Tibial artery (tissue), 4 donors: Measurements from ENCODE around the gene CERS6.
"Not testable (repeated sequence)": the region's sequence is repeated elsewhere in the genome, so short reads cannot be mapped to it uniquely, and the experiment has no call there.

ENCODE experiments used
- DNase-seq, 2 donors: peaks; one replicate each; pipeline ENCODE4 v3.0.0-alpha.2; 2019
- H3K27ac ChIP-seq, 2 donors: fragments of 200-600 bp; sonication (generic) in 1 of 2; 1 replicate in 1 of 2; 2 replicates in 1 of 2; pipeline ENCODE4 v1.5.1; 2018 to 2019; ENCODE audit warnings: mild to moderate bottlenecking in 1 of 2
- H3K27me3 ChIP-seq, 2 donors: fragments of 200-600 bp; sonication (generic) in 1 of 2; one replicate each; pipeline versions ENCODE4 v1.5.1 to v1.6.0; 2016 to 2019
- H3K36me3 ChIP-seq, 3 donors: fragments of 200-600 bp; sonication (generic) in 2 of 3; one replicate each; pipeline ENCODE4 v1.5.1; 2016 to 2019; ENCODE audit warnings: mild to moderate bottlenecking in 2 of 3
- H3K4me1 ChIP-seq, 4 donors: fragments of 200-600 bp; sonication (generic) in 2 of 4; 1 replicate in 3 of 4; 2 replicates in 1 of 4; pipeline ENCODE4 v1.5.1; 2016 to 2019
- H3K4me3 ChIP-seq, 2 donors: fragments of 200-600 bp; sonication (generic) in 1 of 2; 1 replicate in 1 of 2; 2 replicates in 1 of 2; pipeline ENCODE4 v1.5.1; 2018 to 2019; ENCODE audit warnings: mild to moderate bottlenecking in 2 of 2
- H3K9me3 ChIP-seq, 3 donors: fragments of 200-600 bp; sonication (generic) in 1 of 3; one replicate each; pipeline ENCODE4 v1.5.1; 2016 to 2019
- CTCF ChIP-seq, 2 experiments: fragments of 200-600 bp in 1 of 2; fragments of 450-650 bp in 1 of 2; IDR thresholded peaks; one replicate each; pipeline ENCODE4 v1.5.1; 2017 to 2019; ENCODE audit warnings: antibody characterized with exemption in 2 of 2, mild to moderate bottlenecking in 1 of 2, moderate library complexity in 1 of 2
- intact Hi-C: fragments of 100-400 bp; cut with DNase I; formaldehyde crosslinking; loops from one replicate; pipeline ENCODE4 v1.15.0; 2023; ENCODE audit warnings: low total_unique reads

Gene CERS6

GRCh38 chr2:168496906-168497305 lies 40.8 kb downstream of the CERS6 start:
- Histone ChIP-seq H3K27ac (no peak overlapping the region), H3K36me3 (no peaks in the 10 kb centered on the region), H3K9me3 (no peaks in the 10 kb centered on the region), H3K4me1 (no peaks in the 10 kb centered on the region), H3K27me3 (no peaks in the 10 kb centered on the region), H3K4me3 (no peak overlapping the region)
- DNase-seq, result no peak
- TF ChIP-seq CTCF (IDR thresholded peaks at IDR 0.05), result no peak
- intact Hi-C loops, result no loop called here

GRCh38 chr2:168499500-168499899 lies 43.4 kb downstream of the CERS6 start:
- intact Hi-C loops, result no loop called here
- no peak overlapping the region for H3K27ac ChIP-seq
- DNase-seq, result no peak
- H3K27me3 ChIP-seq, result no peaks in the 10 kb centered on the region
- TF ChIP-seq CTCF (IDR thresholded peaks at IDR 0.05), result no peak
- H3K9me3 ChIP-seq, result no peaks in the 10 kb centered on the region
- no peak overlapping the region for H3K4me3 ChIP-seq
- no peaks in the 10 kb centered on the region for H3K36me3 ChIP-seq
- no peaks in the 10 kb centered on the region for H3K4me1 ChIP-seq

- Histone ChIP-seq H3K4me3 (no peak overlapping the region), H3K4me1 (no peaks in the 10 kb centered on the region), H3K36me3 (no peaks in the 10 kb centered on the region), H3K27me3 (no peaks in the 10 kb centered on the region), H3K9me3 (no peaks in the 10 kb centered on the region), H3K27ac (no peak overlapping the region)
- no peak for TF ChIP-seq CTCF (IDR thresholded peaks at IDR 0.05)
- no peak for DNase-seq
- intact Hi-C loops, result no loop called here
These were observed 44.4 kb downstream of the CERS6 start for GRCh38 chr2:168500516-168500915.

- TF ChIP-seq CTCF (IDR thresholded peaks at IDR 0.05), result no peak
- H3K4me1 ChIP-seq, result no peaks in the 10 kb centered on the region
- no peak for DNase-seq
- no peaks in the 10 kb centered on the region for H3K36me3 ChIP-seq
- intact Hi-C loops, result no loop called here
- no peak overlapping the region for H3K4me3 ChIP-seq
- H3K27me3 ChIP-seq, result no peaks in the 10 kb centered on the region
- H3K9me3 ChIP-seq, result no peaks in the 10 kb centered on the region
- H3K27ac ChIP-seq, result no peak overlapping the region
These were observed 45.5 kb downstream of the CERS6 start for GRCh38 chr2:168501466-168502065.

GRCh38 chr2:168502852-168503251 lies 46.8 kb downstream of the CERS6 start:
- H3K9me3 ChIP-seq, H3K4me1 ChIP-seq, intact Hi-C loops: not testable (repeated sequence)

GRCh38 chr2:168503901-168504300 lies 47.8 kb downstream of the CERS6 start:
- intact Hi-C loops, result no loop called here
- Histone ChIP-seq H3K27ac (no peak overlapping the region), H3K4me3 (no peak overlapping the region), H3K4me1 (no peaks in the 10 kb centered on the region), H3K9me3 (no peaks in the 10 kb centered on the region), H3K36me3 (no peaks in the 10 kb centered on the region), H3K27me3 (no peaks in the 10 kb centered on the region)
- TF ChIP-seq CTCF (IDR thresholded peaks at IDR 0.05), result no peak
- no peak for DNase-seq

More at GRCh38 chr2:168502852-168503251, 46.8 kb downstream of the CERS6 start:
- not testable (repeated sequence) for H3K4me3 ChIP-seq, H3K27me3 ChIP-seq, H3K36me3 ChIP-seq, DNase-seq, H3K27ac ChIP-seq
